GM23338 (cell line): ENCODE data around the gene CISH. TPM values are rescaled to one million over a fixed set of nuclear protein-coding genes. Genes with fewer than 3 reads are reported as not detected.

Experiments
- ATAC-seq: fragments of 200-7000 bp; cut with Tn5 transposase; 3 replicates; pipeline ENCODE4 v1.9.1; 2020
- DNase-seq: peaks from one replicate; pipeline ENCODE4 v3.0.0-alpha.2; 2015; ENCODE audit warnings: low spot score
- H2AFZ ChIP-seq: fragments of 200-600 bp; sonication (generic); 2 replicates; pipeline ENCODE4 v1.8.0; 2016; ENCODE audit warnings: antibody characterized with exemption, mild to moderate bottlenecking, moderate library complexity
- H3F3A ChIP-seq: fragments of 200-600 bp; sonication (generic); replicated peaks from 2 replicates; pipeline ENCODE4 v1.8.0; 2017; ENCODE audit warnings: antibody characterized with exemption, mixed run types, low read depth
- H3K27ac ChIP-seq: fragments of 200-600 bp; sonication (generic); 2 replicates; pipeline ENCODE4 v1.6.1; 2016; ENCODE audit warnings: low read depth
- H3K27me3 ChIP-seq: fragments of 200-600 bp; sonication (generic); 2 replicates; pipeline ENCODE4 v1.8.0; 2016; ENCODE audit warnings: mild to moderate bottlenecking, mixed run types, moderate library complexity; ENCODE audit not compliant: insufficient read depth
- H3K36me3 ChIP-seq: fragments of 200-600 bp; sonication (generic); 2 replicates; pipeline ENCODE4 v1.8.0; 2016; ENCODE audit warnings: mild to moderate bottlenecking; ENCODE audit not compliant: insufficient read depth
- H3K4me1 ChIP-seq: fragments of 200-600 bp; sonication (generic); 2 replicates; pipeline ENCODE4 v1.8.0; 2016; ENCODE audit warnings: mild to moderate bottlenecking, moderate library complexity; ENCODE audit not compliant: insufficient read depth
- H3K4me2 ChIP-seq: fragments of 200-600 bp; sonication (generic); 2 replicates; pipeline ENCODE4 v1.7.1; 2017; ENCODE audit warnings: mixed run types
- H3K4me3 ChIP-seq: fragments of 200-600 bp; sonication (generic); 2 replicates; pipeline ENCODE4 v1.6.1; 2016; ENCODE audit warnings: mixed run types
- H3K79me2 ChIP-seq: fragments of 200-600 bp; sonication (generic); replicated peaks from 2 replicates; pipeline ENCODE4 v1.8.0; 2017; ENCODE audit warnings: mild to moderate bottlenecking; ENCODE audit not compliant: insufficient read depth
- H3K9me2 ChIP-seq: fragments of 200-600 bp; sonication (generic); 2 replicates; pipeline ENCODE4 v1.8.0; 2017; ENCODE audit not compliant: insufficient read depth
- H4K20me1 ChIP-seq: fragments of 200-600 bp; sonication (generic); replicated peaks from 2 replicates; pipeline ENCODE4 v1.8.0; 2017; ENCODE audit warnings: mild to moderate bottlenecking; ENCODE audit not compliant: insufficient read depth
- H3K27ac Mint-ChIP-seq: 2 replicates; pipeline ENCODE4 v1.8.0; 2020; ENCODE audit warnings: inconsistent platforms, mild to moderate bottlenecking, moderate library complexity, mixed read lengths
- H3K27me3 Mint-ChIP-seq: 3 replicates; pipeline ENCODE4 v1.8.0; 2022; ENCODE audit warnings: low read depth, mild to moderate bottlenecking, moderate library complexity, mixed read lengths, inconsistent platforms; ENCODE audit not compliant: insufficient read depth, poor library complexity
- H3K36me3 Mint-ChIP-seq: 3 replicates; pipeline ENCODE4 v1.8.0; 2021; ENCODE audit warnings: low read depth, mild to moderate bottlenecking, inconsistent platforms, moderate library complexity, mixed read lengths
- H3K4me1 Mint-ChIP-seq: 3 replicates; pipeline ENCODE4 v1.8.0; 2020; ENCODE audit warnings: mild to moderate bottlenecking, inconsistent platforms, mixed read lengths
- H3K4me3 Mint-ChIP-seq: 3 replicates; pipeline ENCODE4 v1.8.0; 2021; ENCODE audit warnings: moderate library complexity, mild to moderate bottlenecking, inconsistent platforms, mixed read lengths
- H3K9me3 Mint-ChIP-seq: 3 replicates; pipeline ENCODE4 v1.8.0; 2020; ENCODE audit warnings: moderate library complexity, mild to moderate bottlenecking, inconsistent platforms, mixed read lengths
- CREB1 ChIP-seq: fragments of 250-450 bp; sonication (Bioruptor Pico); IDR thresholded peaks from 2 replicates; pipeline ENCODE4 v1.5.0; 2020; ENCODE audit warnings: low read depth, mild to moderate bottlenecking, moderate library complexity
- EZH2 ChIP-seq: fragments of 200-600 bp; sonication (generic); IDR thresholded peaks from one replicate; pipeline ENCODE4 v1.8.0; 2017; ENCODE audit warnings: antibody characterized with exemption, mild to moderate bottlenecking, low read depth; ENCODE audit not compliant: unreplicated experiment
- EZH2phosphoT487 ChIP-seq: fragments of 200-600 bp; sonication (generic); IDR thresholded peaks from one replicate; pipeline ENCODE4 v1.8.1; 2018; ENCODE audit warnings: antibody characterized with exemption; ENCODE audit not compliant: unreplicated experiment
- JUNB ChIP-seq: IDR thresholded peaks from one replicate; pipeline ENCODE4 v1.6.1; 2016; ENCODE audit warnings: antibody characterized with exemption; ENCODE audit not compliant: unreplicated experiment
- NANOG ChIP-seq: IDR thresholded peaks from 2 replicates; pipeline ENCODE4 v1.6.1; 2016; ENCODE audit warnings: antibody characterized with exemption, borderline replicate concordance
- POLR2AphosphoS5 ChIP-seq: IDR thresholded peaks from 2 replicates; pipeline ENCODE4 v1.6.1; 2016; ENCODE audit warnings: antibody characterized with exemption, low read depth
- STAT1 ChIP-seq: IDR thresholded peaks from one replicate; pipeline ENCODE4 v1.6.1; 2016; ENCODE audit warnings: antibody characterized with exemption; ENCODE audit not compliant: unreplicated experiment
- ZNF114 ChIP-seq: fragments of 250-450 bp; sonication (Bioruptor Pico); IDR thresholded peaks from 2 replicates; pipeline ENCODE4 v1.5.0; 2020; ENCODE audit warnings: mild to moderate bottlenecking, moderate library complexity
- ZNF331 ChIP-seq: fragments of 250-450 bp; sonication (Bioruptor Pico); IDR thresholded peaks from 2 replicates; pipeline ENCODE4 v1.5.0; 2020; ENCODE audit warnings: low read depth, mild to moderate bottlenecking, moderate library complexity
- polyA plus RNA-seq: library from polyadenylated mRNA; unstranded; fragments of >200 nt; fragmentation: Nextera tagmentation; extraction: Ambion mirVana; gene quantifications from 2 replicates; pipeline ENCODE4 v1.2.1, GENCODE V29; 2016
- total RNA-seq: library from RNA; depleted of rRNA; stranded (reverse); fragments of >200 nt; shearing (Covaris generic); gene quantifications from 2 replicates; pipeline ENCODE4 v1.2.3, GENCODE V29; 2014
- TF ChIP-seq, protein P1 (sequence below): fragments of 250-450 bp; sonication (Bioruptor Pico); IDR thresholded peaks from 2 replicates; pipeline ENCODE4 v1.5.0; 2020; ENCODE audit warnings: mild to moderate bottlenecking, moderate library complexity
- TF ChIP-seq, protein P2 (sequence below), 2 experiments: fragments of 200-600 bp in 1 of 2; sonication (generic) in 1 of 2; conservative IDR thresholded peaks; 2 replicates each; pipeline versions ENCODE4 v1.5.1 to v1.6.1; 2016 to 2017; ENCODE audit warnings: antibody characterized with exemption in 2 of 2, low read depth in 2 of 2, mild to moderate bottlenecking in 2 of 2, moderate library complexity in 1 of 2
- TF ChIP-seq, protein P3 (sequence below): IDR thresholded peaks from one replicate; pipeline ENCODE4 v1.6.1; 2018; ENCODE audit warnings: antibody characterized with exemption; ENCODE audit not compliant: unreplicated experiment
- TF ChIP-seq, protein P4 (sequence below): IDR thresholded peaks from 2 replicates; pipeline ENCODE4 v1.6.1; 2016; ENCODE audit warnings: antibody characterized with exemption

CISH gene
- total and polyA plus RNA-seq, 2 experiments from 2014 or later = 2.1 to 3.6 TPM

DNA sequence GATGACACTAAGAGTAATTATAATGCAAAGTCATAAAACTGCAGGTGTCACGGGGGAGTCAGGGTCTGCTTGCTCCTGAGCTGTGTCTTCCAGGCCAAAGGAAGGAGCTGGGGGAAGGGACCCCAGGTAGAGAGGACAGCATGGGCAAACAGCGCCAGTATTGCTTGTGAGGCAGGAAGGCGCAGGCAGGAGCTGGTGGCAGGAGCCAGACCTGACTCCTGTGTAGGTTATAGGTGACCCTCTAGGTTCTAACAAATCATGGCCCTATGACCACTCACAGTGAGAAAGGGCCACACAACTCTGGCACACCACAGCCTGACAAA is 1.9 kb downstream of the CISH start:
- H2AFZ ChIP-seq = no peak overlapping the region
- H3K4me3 Mint-ChIP-seq = no peak overlapping the region
- ATAC-seq = no peak
- no peaks in the 10 kb centered on the region for H3K9me3 Mint-ChIP-seq
- H3K36me3 ChIP-seq = no peaks in the 10 kb centered on the region
- H3K27ac Mint-ChIP-seq = no peak overlapping the region
- 0 out of 2 replicates have a peak, but pooled peaks cover 7% of the 10 kb centered on the region for H3F3A ChIP-seq
- no peak overlapping the region for H3K4me2 ChIP-seq
- H3K36me3 Mint-ChIP-seq = no peaks in the 10 kb centered on the region
- H4K20me1 ChIP-seq = peaks cover 2% of the 10 kb centered on the region
- no peak overlapping the region for H3K4me3 ChIP-seq
- no peak for TF ChIP-seq EZH2
- TF ChIP-seq, protein P1, sequence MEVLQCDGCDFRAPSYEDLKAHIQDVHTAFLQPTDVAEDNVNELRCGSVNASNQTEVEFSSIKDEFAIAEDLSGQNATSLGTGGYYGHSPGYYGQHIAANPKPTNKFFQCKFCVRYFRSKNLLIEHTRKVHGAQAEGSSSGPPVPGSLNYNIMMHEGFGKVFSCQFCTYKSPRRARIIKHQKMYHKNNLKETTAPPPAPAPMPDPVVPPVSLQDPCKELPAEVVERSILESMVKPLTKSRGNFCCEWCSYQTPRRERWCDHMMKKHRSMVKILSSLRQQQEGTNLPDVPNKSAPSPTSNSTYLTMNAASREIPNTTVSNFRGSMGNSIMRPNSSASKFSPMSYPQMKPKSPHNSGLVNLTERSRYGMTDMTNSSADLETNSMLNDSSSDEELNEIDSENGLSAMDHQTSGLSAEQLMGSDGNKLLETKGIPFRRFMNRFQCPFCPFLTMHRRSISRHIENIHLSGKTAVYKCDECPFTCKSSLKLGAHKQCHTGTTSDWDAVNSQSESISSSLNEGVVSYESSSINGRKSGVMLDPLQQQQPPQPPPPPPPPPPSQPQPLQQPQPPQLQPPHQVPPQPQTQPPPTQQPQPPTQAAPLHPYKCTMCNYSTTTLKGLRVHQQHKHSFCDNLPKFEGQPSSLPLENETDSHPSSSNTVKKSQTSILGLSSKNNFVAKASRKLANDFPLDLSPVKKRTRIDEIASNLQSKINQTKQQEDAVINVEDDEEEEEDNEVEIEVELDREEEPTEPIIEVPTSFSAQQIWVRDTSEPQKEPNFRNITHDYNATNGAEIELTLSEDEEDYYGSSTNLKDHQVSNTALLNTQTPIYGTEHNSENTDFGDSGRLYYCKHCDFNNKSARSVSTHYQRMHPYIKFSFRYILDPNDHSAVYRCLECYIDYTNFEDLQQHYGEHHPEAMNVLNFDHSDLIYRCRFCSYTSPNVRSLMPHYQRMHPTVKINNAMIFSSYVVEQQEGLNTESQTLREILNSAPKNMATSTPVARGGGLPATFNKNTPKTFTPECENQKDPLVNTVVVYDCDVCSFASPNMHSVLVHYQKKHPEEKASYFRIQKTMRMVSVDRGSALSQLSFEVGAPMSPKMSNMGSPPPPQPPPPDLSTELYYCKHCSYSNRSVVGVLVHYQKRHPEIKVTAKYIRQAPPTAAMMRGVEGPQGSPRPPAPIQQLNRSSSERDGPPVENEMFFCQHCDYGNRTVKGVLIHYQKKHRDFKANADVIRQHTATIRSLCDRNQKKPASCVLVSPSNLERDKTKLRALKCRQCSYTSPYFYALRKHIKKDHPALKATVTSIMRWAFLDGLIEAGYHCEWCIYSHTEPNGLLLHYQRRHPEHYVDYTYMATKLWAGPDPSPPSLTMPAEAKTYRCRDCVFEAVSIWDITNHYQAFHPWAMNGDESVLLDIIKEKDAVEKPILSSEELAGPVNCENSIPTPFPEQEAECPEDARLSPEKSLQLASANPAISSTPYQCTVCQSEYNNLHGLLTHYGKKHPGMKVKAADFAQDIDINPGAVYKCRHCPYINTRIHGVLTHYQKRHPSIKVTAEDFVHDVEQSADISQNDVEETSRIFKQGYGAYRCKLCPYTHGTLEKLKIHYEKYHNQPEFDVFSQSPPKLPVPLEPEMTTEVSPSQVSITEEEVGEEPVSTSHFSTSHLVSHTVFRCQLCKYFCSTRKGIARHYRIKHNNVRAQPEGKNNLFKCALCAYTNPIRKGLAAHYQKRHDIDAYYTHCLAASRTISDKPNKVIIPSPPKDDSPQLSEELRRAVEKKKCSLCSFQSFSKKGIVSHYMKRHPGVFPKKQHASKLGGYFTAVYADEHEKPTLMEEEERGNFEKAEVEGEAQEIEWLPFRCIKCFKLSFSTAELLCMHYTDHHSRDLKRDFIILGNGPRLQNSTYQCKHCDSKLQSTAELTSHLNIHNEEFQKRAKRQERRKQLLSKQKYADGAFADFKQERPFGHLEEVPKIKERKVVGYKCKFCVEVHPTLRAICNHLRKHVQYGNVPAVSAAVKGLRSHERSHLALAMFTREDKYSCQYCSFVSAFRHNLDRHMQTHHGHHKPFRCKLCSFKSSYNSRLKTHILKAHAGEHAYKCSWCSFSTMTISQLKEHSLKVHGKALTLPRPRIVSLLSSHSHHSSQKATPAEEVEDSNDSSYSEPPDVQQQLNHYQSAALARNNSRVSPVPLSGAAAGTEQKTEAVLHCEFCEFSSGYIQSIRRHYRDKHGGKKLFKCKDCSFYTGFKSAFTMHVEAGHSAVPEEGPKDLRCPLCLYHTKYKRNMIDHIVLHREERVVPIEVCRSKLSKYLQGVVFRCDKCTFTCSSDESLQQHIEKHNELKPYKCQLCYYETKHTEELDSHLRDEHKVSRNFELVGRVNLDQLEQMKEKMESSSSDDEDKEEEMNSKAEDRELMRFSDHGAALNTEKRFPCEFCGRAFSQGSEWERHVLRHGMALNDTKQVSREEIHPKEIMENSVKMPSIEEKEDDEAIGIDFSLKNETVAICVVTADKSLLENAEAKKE = no peak
- TF ChIP-seq EZH2phosphoT487 = no peak
- TF ChIP-seq POLR2AphosphoS5 = no peak
- no peak for TF ChIP-seq STAT1
- TF ChIP-seq, protein P2, sequence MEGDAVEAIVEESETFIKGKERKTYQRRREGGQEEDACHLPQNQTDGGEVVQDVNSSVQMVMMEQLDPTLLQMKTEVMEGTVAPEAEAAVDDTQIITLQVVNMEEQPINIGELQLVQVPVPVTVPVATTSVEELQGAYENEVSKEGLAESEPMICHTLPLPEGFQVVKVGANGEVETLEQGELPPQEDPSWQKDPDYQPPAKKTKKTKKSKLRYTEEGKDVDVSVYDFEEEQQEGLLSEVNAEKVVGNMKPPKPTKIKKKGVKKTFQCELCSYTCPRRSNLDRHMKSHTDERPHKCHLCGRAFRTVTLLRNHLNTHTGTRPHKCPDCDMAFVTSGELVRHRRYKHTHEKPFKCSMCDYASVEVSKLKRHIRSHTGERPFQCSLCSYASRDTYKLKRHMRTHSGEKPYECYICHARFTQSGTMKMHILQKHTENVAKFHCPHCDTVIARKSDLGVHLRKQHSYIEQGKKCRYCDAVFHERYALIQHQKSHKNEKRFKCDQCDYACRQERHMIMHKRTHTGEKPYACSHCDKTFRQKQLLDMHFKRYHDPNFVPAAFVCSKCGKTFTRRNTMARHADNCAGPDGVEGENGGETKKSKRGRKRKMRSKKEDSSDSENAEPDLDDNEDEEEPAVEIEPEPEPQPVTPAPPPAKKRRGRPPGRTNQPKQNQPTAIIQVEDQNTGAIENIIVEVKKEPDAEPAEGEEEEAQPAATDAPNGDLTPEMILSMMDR (conservative IDR thresholded peaks at IDR 0.05; ENCODE audit: low read depth in 2 of 2) = no peak
- TF ChIP-seq, protein P3, sequence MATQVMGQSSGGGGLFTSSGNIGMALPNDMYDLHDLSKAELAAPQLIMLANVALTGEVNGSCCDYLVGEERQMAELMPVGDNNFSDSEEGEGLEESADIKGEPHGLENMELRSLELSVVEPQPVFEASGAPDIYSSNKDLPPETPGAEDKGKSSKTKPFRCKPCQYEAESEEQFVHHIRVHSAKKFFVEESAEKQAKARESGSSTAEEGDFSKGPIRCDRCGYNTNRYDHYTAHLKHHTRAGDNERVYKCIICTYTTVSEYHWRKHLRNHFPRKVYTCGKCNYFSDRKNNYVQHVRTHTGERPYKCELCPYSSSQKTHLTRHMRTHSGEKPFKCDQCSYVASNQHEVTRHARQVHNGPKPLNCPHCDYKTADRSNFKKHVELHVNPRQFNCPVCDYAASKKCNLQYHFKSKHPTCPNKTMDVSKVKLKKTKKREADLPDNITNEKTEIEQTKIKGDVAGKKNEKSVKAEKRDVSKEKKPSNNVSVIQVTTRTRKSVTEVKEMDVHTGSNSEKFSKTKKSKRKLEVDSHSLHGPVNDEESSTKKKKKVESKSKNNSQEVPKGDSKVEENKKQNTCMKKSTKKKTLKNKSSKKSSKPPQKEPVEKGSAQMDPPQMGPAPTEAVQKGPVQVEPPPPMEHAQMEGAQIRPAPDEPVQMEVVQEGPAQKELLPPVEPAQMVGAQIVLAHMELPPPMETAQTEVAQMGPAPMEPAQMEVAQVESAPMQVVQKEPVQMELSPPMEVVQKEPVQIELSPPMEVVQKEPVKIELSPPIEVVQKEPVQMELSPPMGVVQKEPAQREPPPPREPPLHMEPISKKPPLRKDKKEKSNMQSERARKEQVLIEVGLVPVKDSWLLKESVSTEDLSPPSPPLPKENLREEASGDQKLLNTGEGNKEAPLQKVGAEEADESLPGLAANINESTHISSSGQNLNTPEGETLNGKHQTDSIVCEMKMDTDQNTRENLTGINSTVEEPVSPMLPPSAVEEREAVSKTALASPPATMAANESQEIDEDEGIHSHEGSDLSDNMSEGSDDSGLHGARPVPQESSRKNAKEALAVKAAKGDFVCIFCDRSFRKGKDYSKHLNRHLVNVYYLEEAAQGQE = no peak
- TF ChIP-seq, protein P4, sequence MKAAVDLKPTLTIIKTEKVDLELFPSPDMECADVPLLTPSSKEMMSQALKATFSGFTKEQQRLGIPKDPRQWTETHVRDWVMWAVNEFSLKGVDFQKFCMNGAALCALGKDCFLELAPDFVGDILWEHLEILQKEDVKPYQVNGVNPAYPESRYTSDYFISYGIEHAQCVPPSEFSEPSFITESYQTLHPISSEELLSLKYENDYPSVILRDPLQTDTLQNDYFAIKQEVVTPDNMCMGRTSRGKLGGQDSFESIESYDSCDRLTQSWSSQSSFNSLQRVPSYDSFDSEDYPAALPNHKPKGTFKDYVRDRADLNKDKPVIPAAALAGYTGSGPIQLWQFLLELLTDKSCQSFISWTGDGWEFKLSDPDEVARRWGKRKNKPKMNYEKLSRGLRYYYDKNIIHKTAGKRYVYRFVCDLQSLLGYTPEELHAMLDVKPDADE = no peak
- TF ChIP-seq JUNB = no peak
- TF ChIP-seq NANOG = no peak
- TF ChIP-seq ZNF114 (CRISPR knock-in tag) = no peak
- TF ChIP-seq CREB1 (CRISPR knock-in tag) = no peak
- TF ChIP-seq ZNF331 (CRISPR knock-in tag) = no peak
- H3K27me3 ChIP-seq = peaks cover 30% of the 10 kb centered on the region
- H3K4me1 Mint-ChIP-seq = peaks cover 14% of the 10 kb centered on the region
- H3K4me1 ChIP-seq = peaks cover 8% of the 10 kb centered on the region; the same call in 1 of the 2 replicates
- no peaks in the 10 kb centered on the region for H3K9me2 ChIP-seq
- peaks cover 45% of the 10 kb centered on the region for H3K27me3 Mint-ChIP-seq
- H3K27ac ChIP-seq = no peak overlapping the region
- no peaks in the 10 kb centered on the region for H3K79me2 ChIP-seq
- no peak for DNase-seq
